Measurements from ENCODE around the gene PSMD10. TPM values are rescaled to one million over a fixed set of nuclear protein-coding genes. Genes with fewer than 3 reads are reported as not detected.

Gene PSMD10
- total RNA-seq, 1 experiment from 2014 or later, result 99.0 TPM

- DNase-seq, result no peak
- Histone ChIP-seq H3K36me3 (replicated peaks; ENCODE audit: control insufficient read depth, insufficient read depth, low read length) (no peaks in the 10 kb centered on the region), H3K27me3 (ENCODE audit: control insufficient read depth, insufficient read depth, low read length) (no peaks in the 10 kb centered on the region), H3K4me3 (ENCODE audit: insufficient read depth, low read depth, low read length) (no peak overlapping the region)
These were observed 14.1 kb upstream of the PSMD10 start for GRCh38 chrX:108105473-108105872.

GRCh38 chrX:108097380-108097779 is 6.0 kb upstream of the PSMD10 start:
- no peaks in the 10 kb centered on the region for H3K36me3 ChIP-seq (replicated peaks; ENCODE audit: control insufficient read depth, insufficient read depth, low read length)
- no peaks in the 10 kb centered on the region for H3K27me3 ChIP-seq (ENCODE audit: control insufficient read depth, insufficient read depth, low read length)
- no peak overlapping the region for H3K4me3 ChIP-seq (ENCODE audit: insufficient read depth, low read depth, low read length)
- DNase-seq, result no peak

GRCh38 chrX:108091878-108092291 is 543 bp upstream of the PSMD10 start:
- peaks cover 8% of the 10 kb centered on the region for H3K36me3 ChIP-seq (replicated peaks; ENCODE audit: control insufficient read depth, insufficient read depth, low read length)
- H3K27me3 ChIP-seq (ENCODE audit: control insufficient read depth, insufficient read depth, low read length), result no peaks in the 10 kb centered on the region
- H3K4me3 ChIP-seq (ENCODE audit: insufficient read depth, low read depth, low read length), result peak overlapping the region; percentile 80
- no peak for DNase-seq

- no peak for DNase-seq
These were observed 665 bp downstream of the PSMD10 start for GRCh38 chrX:108090491-108091263.

GRCh38 chrX:108088511-108088910 is 2.8 kb downstream of the PSMD10 start:
- Histone ChIP-seq H3K36me3 (replicated peaks; ENCODE audit: control insufficient read depth, insufficient read depth, low read length) (peaks cover 11% of the 10 kb centered on the region), H3K4me3 (ENCODE audit: insufficient read depth, low read depth, low read length) (no peak overlapping the region), H3K27me3 (ENCODE audit: control insufficient read depth, insufficient read depth, low read length) (no peaks in the 10 kb centered on the region)
- no peak for DNase-seq

More at GRCh38 chrX:108090491-108091263, 665 bp downstream of the PSMD10 start:
- H3K4me3 ChIP-seq (ENCODE audit: insufficient read depth, low read depth, low read length), result peak overlapping the region; percentile 80
- peaks cover 11% of the 10 kb centered on the region for H3K36me3 ChIP-seq (replicated peaks; ENCODE audit: control insufficient read depth, insufficient read depth, low read length)
- no peaks in the 10 kb centered on the region for H3K27me3 ChIP-seq (ENCODE audit: control insufficient read depth, insufficient read depth, low read length)

GRCh38 chrX:108087792-108088191 is 3.5 kb downstream of the PSMD10 start:
- H3K36me3 ChIP-seq (replicated peaks; ENCODE audit: control insufficient read depth, insufficient read depth, low read length), result peaks cover 11% of the 10 kb centered on the region
- no peaks in the 10 kb centered on the region for H3K27me3 ChIP-seq (ENCODE audit: control insufficient read depth, insufficient read depth, low read length)
- H3K4me3 ChIP-seq (ENCODE audit: insufficient read depth, low read depth, low read length), result no peak overlapping the region
- DNase-seq, result no peak

GRCh38 chrX:108081110-108081509 is 10.2 kb downstream of the PSMD10 start:
- H3K4me3 ChIP-seq (ENCODE audit: insufficient read depth, low read depth, low read length), result no peak overlapping the region
- no peaks in the 10 kb centered on the region for H3K27me3 ChIP-seq (ENCODE audit: control insufficient read depth, insufficient read depth, low read length)
- H3K36me3 ChIP-seq (replicated peaks; ENCODE audit: control insufficient read depth, insufficient read depth, low read length), result no peaks in the 10 kb centered on the region; the same call in none of the 2 replicates
- DNase-seq, result no peak

- no peaks in the 10 kb centered on the region for H3K36me3 ChIP-seq (replicated peaks; ENCODE audit: control insufficient read depth, insufficient read depth, low read length)
- DNase-seq, result no peak
- H3K27me3 ChIP-seq (ENCODE audit: control insufficient read depth, insufficient read depth, low read length), result no peaks in the 10 kb centered on the region
- H3K4me3 ChIP-seq (ENCODE audit: insufficient read depth, low read depth, low read length), result no peak overlapping the region
These were observed 18.6 kb downstream of the PSMD10 start for GRCh38 chrX:108072746-108073145.

GRCh38 chrX:108071578-108071977 is 19.8 kb downstream of the PSMD10 start:
- no peak for DNase-seq
- H3K27me3 ChIP-seq (ENCODE audit: control insufficient read depth, insufficient read depth, low read length), result no peaks in the 10 kb centered on the region

GRCh38 chrX:108070891-108071290 is 20.5 kb downstream of the PSMD10 start:
- Histone ChIP-seq H3K4me3 (ENCODE audit: insufficient read depth, low read depth, low read length) (no peak overlapping the region), H3K27me3 (ENCODE audit: control insufficient read depth, insufficient read depth, low read length) (no peaks in the 10 kb centered on the region), H3K36me3 (replicated peaks; ENCODE audit: control insufficient read depth, insufficient read depth, low read length) (no peaks in the 10 kb centered on the region)
- no peak for DNase-seq

More at GRCh38 chrX:108071578-108071977, 19.8 kb downstream of the PSMD10 start:
- H3K4me3 ChIP-seq (ENCODE audit: insufficient read depth, low read depth, low read length), result no peak overlapping the region
- H3K36me3 ChIP-seq (replicated peaks; ENCODE audit: control insufficient read depth, insufficient read depth, low read length), result no peaks in the 10 kb centered on the region

GRCh38 chrX:108068121-108068520 is 23.2 kb downstream of the PSMD10 start:
- no peak overlapping the region for H3K4me3 ChIP-seq (ENCODE audit: insufficient read depth, low read depth, low read length)
- H3K27me3 ChIP-seq (ENCODE audit: control insufficient read depth, insufficient read depth, low read length), result no peaks in the 10 kb centered on the region
- H3K36me3 ChIP-seq (replicated peaks; ENCODE audit: control insufficient read depth, insufficient read depth, low read length), result no peaks in the 10 kb centered on the region
- no peak for DNase-seq

GRCh38 chrX:108064613-108065012 is 26.7 kb downstream of the PSMD10 start:
- no peaks in the 10 kb centered on the region for H3K36me3 ChIP-seq (replicated peaks; ENCODE audit: control insufficient read depth, insufficient read depth, low read length)
- no peak for DNase-seq
- H3K4me3 ChIP-seq (ENCODE audit: insufficient read depth, low read depth, low read length), result no peak overlapping the region
- H3K27me3 ChIP-seq (ENCODE audit: control insufficient read depth, insufficient read depth, low read length), result no peaks in the 10 kb centered on the region

GRCh38 chrX:108064001-108064400 is 27.3 kb downstream of the PSMD10 start:
- Histone ChIP-seq H3K36me3 (replicated peaks; ENCODE audit: control insufficient read depth, insufficient read depth, low read length) (no peaks in the 10 kb centered on the region), H3K4me3 (ENCODE audit: insufficient read depth, low read depth, low read length) (no peak overlapping the region), H3K27me3 (ENCODE audit: control insufficient read depth, insufficient read depth, low read length) (no peaks in the 10 kb centered on the region)
- DNase-seq, result no peak

- H3K36me3 ChIP-seq (replicated peaks; ENCODE audit: control insufficient read depth, insufficient read depth, low read length), result no peaks in the 10 kb centered on the region
- H3K27me3 ChIP-seq (ENCODE audit: control insufficient read depth, insufficient read depth, low read length), result no peaks in the 10 kb centered on the region
- DNase-seq, result no peak
- no peak overlapping the region for H3K4me3 ChIP-seq (ENCODE audit: insufficient read depth, low read depth, low read length)
These were observed 31.5 kb downstream of the PSMD10 start for GRCh38 chrX:108059801-108060200.

GRCh38 chrX:108055546-108055945 is 35.8 kb downstream of the PSMD10 start:
- Histone ChIP-seq H3K4me3 (ENCODE audit: insufficient read depth, low read depth, low read length) (no peak overlapping the region), H3K36me3 (replicated peaks; ENCODE audit: control insufficient read depth, insufficient read depth, low read length) (no peaks in the 10 kb centered on the region), H3K27me3 (ENCODE audit: control insufficient read depth, insufficient read depth, low read length) (no peaks in the 10 kb centered on the region)
- no peak for DNase-seq

All from H7 (cell line).